Esophagus (tissue), 2 donors: ENCODE data around the gene TET2. TPM values are rescaled to one million over a fixed set of nuclear protein-coding genes. Genes with fewer than 3 reads are reported as not detected.

ENCODE experiments used
- H3K27ac ChIP-seq, 2 donors: one replicate each; pipeline ENCODE4 v1.5.1; 2013; ENCODE audit warnings: low read depth in 2 of 2, mild to moderate bottlenecking in 2 of 2, inconsistent platforms in 1 of 2, low read length in 1 of 2, moderate library complexity in 1 of 2
- H3K27me3 ChIP-seq, 2 donors: one replicate each; pipeline ENCODE4 v1.6.1; 2013; ENCODE audit warnings: low read length in 2 of 2, control low read depth in 1 of 2, mild to moderate bottlenecking in 1 of 2; ENCODE audit not compliant: insufficient read depth in 2 of 2, control insufficient read depth in 1 of 2
- H3K36me3 ChIP-seq, 2 donors: one replicate each; pipeline ENCODE4 v1.6.1; 2013; ENCODE audit warnings: low read length in 1 of 2; ENCODE audit not compliant: control insufficient read depth in 2 of 2, insufficient read depth in 2 of 2
- H3K4me1 ChIP-seq, 2 donors: one replicate each; pipeline ENCODE4 v1.6.1; 2013; ENCODE audit warnings: low read length in 1 of 2; ENCODE audit not compliant: control insufficient read depth in 2 of 2, insufficient read depth in 2 of 2
- H3K4me3 ChIP-seq, 2 donors: one replicate each; pipeline ENCODE4 v1.5.1; 2013; ENCODE audit warnings: low read length in 2 of 2, mild to moderate bottlenecking in 2 of 2, low read depth in 1 of 2, moderate library complexity in 1 of 2
- H3K9me3 ChIP-seq, 2 donors: one replicate each; pipeline ENCODE4 v1.6.1; 2013; ENCODE audit warnings: mild to moderate bottlenecking in 2 of 2, low read depth in 1 of 2, low read length in 1 of 2, moderate library complexity in 1 of 2; ENCODE audit not compliant: control insufficient read depth in 2 of 2, insufficient read depth in 1 of 2
- WGBS, 2 donors: extraction: QIAGEN DNeasy Blood & Tissue Kit; methylation state at CpG; one replicate each; pipeline ENCODE4 v1.1.7; 2013; 5-methylcytosine and 5-hydroxymethylcytosine counted together
- polyA plus RNA-seq, 2 donors: library from polyadenylated mRNA; stranded (reverse); fragments of 200-250 nt; gene quantifications; one replicate each; pipeline ENCODE4 v1.2.3, GENCODE V29; 2013
- donor health status: healthy with polysubstance abuse.
- donor health status: Bipolar disorder and iron deficiency.

Gene TET2
- polyA plus RNA-seq: 1 to 10 TPM; 4.7 to 5.3 TPM

- H3K4me3 ChIP-seq: peak within 1 kb of the TSS; percentile 70 to 73
- no peaks in the 10 kb centered on the region for H3K36me3 ChIP-seq
- peak within 1 kb of the TSS; percentile 73 to 95 for H3K27ac ChIP-seq
- 0% methylated on average over 57 to 77 of the region's 77 CpGs for WGBS, 2 donors
- peaks cover 0 to 4% of the 10 kb centered on the region in 2 donors for H3K4me1 ChIP-seq
- no peaks in the 10 kb centered on the region for H3K27me3 ChIP-seq
- H3K9me3 ChIP-seq: no peaks in the 10 kb centered on the region
These were observed at the start of gene TET2 for GRCh38 chr4:105146276-105147015. TET2 (plus strand) TSS chr4:105146876; CDS start chr4:105233943, 87,067 bp downstream.

GRCh38 chr4:105102016-105102415, 44.7 kb upstream of the TET2 start:
- Histone ChIP-seq H3K9me3 (no peaks in the 10 kb centered on the region), H3K27me3 (no peaks in the 10 kb centered on the region), H3K4me1 (no peaks in the 10 kb centered on the region), H3K36me3 (no peaks in the 10 kb centered on the region), H3K4me3 (no peak overlapping the region), H3K27ac (no peak overlapping the region)

GRCh38 chr4:105106426-105106825, 40.2 kb upstream of the TET2 start:
- Histone ChIP-seq H3K9me3 (no peaks in the 10 kb centered on the region), H3K27ac (no peak overlapping the region), H3K27me3 (no peaks in the 10 kb centered on the region), H3K4me3 (no peak overlapping the region), H3K4me1 (no peaks in the 10 kb centered on the region), H3K36me3 (no peaks in the 10 kb centered on the region)

- no peaks in the 10 kb centered on the region for H3K27me3 ChIP-seq
- no peaks in the 10 kb centered on the region for H3K36me3 ChIP-seq
- no peak overlapping the region for H3K27ac ChIP-seq
- 84 to 90% methylated on average over 5 of the region's 5 CpGs for WGBS, 2 donors
- no peak overlapping the region for H3K4me3 ChIP-seq
- no peaks in the 10 kb centered on the region for H3K4me1 ChIP-seq
- no peaks in the 10 kb centered on the region for H3K9me3 ChIP-seq
These were observed 39.4 kb upstream of the TET2 start for GRCh38 chr4:105107095-105107856.

- Histone ChIP-seq H3K27me3 (no peaks in the 10 kb centered on the region), H3K4me3 (no peak overlapping the region), H3K36me3 (no peaks in the 10 kb centered on the region), H3K4me1 (no peaks in the 10 kb centered on the region), H3K27ac (no peak overlapping the region), H3K9me3 (no peaks in the 10 kb centered on the region)
These were observed 37.7 kb upstream of the TET2 start for GRCh38 chr4:105108971-105109370.

- H3K27me3 ChIP-seq: no peaks in the 10 kb centered on the region
- H3K4me3 ChIP-seq: no peak overlapping the region
- H3K36me3 ChIP-seq: no peaks in the 10 kb centered on the region
- H3K27ac ChIP-seq: no peak overlapping the region
- H3K4me1 ChIP-seq: no peaks in the 10 kb centered on the region
- 88 to 90% methylated on average over 1 of the region's 1 CpG for WGBS, 2 donors
- H3K9me3 ChIP-seq: no peaks in the 10 kb centered on the region
These were observed 34.4 kb upstream of the TET2 start for GRCh38 chr4:105112274-105112673.

GRCh38 chr4:105113800-105114199, 32.9 kb upstream of the TET2 start:
- Histone ChIP-seq H3K27ac (no peak overlapping the region), H3K4me1 (no peaks in the 10 kb centered on the region), H3K27me3 (no peaks in the 10 kb centered on the region), H3K4me3 (no peak overlapping the region), H3K9me3 (no peaks in the 10 kb centered on the region), H3K36me3 (no peaks in the 10 kb centered on the region)
- 62 to 71% methylated on average over 1 of the region's 1 CpG for WGBS, 2 donors

GRCh38 chr4:105116616-105117319, 29.9 kb upstream of the TET2 start:
- no peaks in the 10 kb centered on the region for H3K4me1 ChIP-seq
- H3K9me3 ChIP-seq: no peaks in the 10 kb centered on the region
- no peak overlapping the region for H3K4me3 ChIP-seq
- H3K27ac ChIP-seq: no peak overlapping the region
- WGBS, 2 donors: 85 to 86% methylated on average over 3 of the region's 3 CpGs
- no peaks in the 10 kb centered on the region for H3K36me3 ChIP-seq
- no peaks in the 10 kb centered on the region for H3K27me3 ChIP-seq

- no peaks in the 10 kb centered on the region for H3K36me3 ChIP-seq
- no peaks in the 10 kb centered on the region for H3K9me3 ChIP-seq
- H3K27ac ChIP-seq: no peak overlapping the region
- H3K27me3 ChIP-seq: no peaks in the 10 kb centered on the region
- H3K4me1 ChIP-seq: no peaks in the 10 kb centered on the region
- H3K4me3 ChIP-seq: no peak overlapping the region
These were observed 27.3 kb upstream of the TET2 start for GRCh38 chr4:105119356-105119755.
